LNCAP (cell line): ENCODE data around the gene ZNF385B.

ENCODE experiments used
- CTCF ChIP-seq: fragments of 450-650 bp; IDR thresholded peaks from 2 replicates; pipeline ENCODE4 v1.5.1; 2017; ENCODE audit warnings: mild to moderate bottlenecking

ZNF385B gene

GRCh38 chr2:179814050-179814449 is 47.4 kb downstream of the ZNF385B start:
- no peak for TF ChIP-seq CTCF

- TF ChIP-seq CTCF = no peak
Observed at GRCh38 chr2:179812501-179812900, 48.9 kb downstream of the ZNF385B start.

GRCh38 chr2:179811042-179811441 is 50.4 kb downstream of the ZNF385B start:
- TF ChIP-seq CTCF = no peak

GRCh38 chr2:179809606-179810005 is 51.8 kb downstream of the ZNF385B start:
- TF ChIP-seq CTCF = no peak

GRCh38 chr2:179805001-179805400 is 56.4 kb downstream of the ZNF385B start:
- TF ChIP-seq CTCF = no peak

GRCh38 chr2:179804206-179804605 is 57.2 kb downstream of the ZNF385B start:
- TF ChIP-seq CTCF = no peak

GRCh38 chr2:179802051-179802882 is 59.1 kb downstream of the ZNF385B start:
- no peak for TF ChIP-seq CTCF
